ENCODE measurements around the gene LYRM4.

LYRM4 gene

GRCh38 chr6:5246141-5247097 is 14.3 kb downstream of the LYRM4 start:
- DNase-seq (ENCODE audit: low spot score), result no peak

DNA sequence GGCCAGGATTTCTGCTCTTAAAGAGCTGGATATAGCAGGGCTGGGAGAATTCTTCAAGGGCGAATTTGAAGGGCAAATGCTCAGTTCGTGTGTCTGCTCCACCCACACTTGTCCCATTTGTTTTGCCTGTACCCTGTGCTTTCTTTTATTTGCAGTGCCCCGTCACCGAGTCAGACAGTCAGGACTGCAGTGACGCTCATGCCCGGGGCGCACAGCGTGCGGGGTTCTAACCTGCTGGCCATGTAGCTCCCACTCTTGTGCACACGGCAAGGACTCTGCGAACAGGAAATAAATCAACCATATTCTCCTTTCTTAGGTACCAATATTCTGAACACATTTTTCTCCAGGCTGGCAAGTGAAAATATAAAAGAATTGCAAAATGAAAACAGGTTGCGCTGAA is 17.7 kb downstream of the LYRM4 start:
- no peak for DNase-seq (ENCODE audit: low spot score)

DNA sequence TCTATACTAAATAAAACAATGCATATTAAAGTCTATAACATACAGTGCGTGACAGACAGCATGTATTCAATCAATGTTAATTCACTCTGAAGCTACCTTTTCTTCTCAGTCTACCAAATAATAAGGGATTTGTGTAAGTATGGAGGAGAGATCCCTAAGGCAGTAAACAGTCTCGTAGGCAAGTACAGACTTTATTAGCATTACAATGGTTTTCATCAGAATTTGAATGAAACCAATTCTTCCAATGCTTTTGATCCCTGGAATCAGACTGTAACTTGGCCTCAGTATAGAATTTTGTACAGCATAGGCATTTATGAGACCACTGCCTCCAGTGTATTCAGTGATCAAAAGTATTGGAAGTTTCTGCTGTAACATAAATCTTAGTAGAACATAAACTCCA is 19.5 kb downstream of the LYRM4 start:
- no peak for DNase-seq (ENCODE audit: low spot score)

GRCh38 chr6:5238336-5238735 is 22.4 kb downstream of the LYRM4 start:
- no peak for DNase-seq (ENCODE audit: low spot score)

- no peak for DNase-seq (ENCODE audit: low spot score)
Measured at GRCh38 chr6:5237805-5238204, 22.9 kb downstream of the LYRM4 start.

DNA sequence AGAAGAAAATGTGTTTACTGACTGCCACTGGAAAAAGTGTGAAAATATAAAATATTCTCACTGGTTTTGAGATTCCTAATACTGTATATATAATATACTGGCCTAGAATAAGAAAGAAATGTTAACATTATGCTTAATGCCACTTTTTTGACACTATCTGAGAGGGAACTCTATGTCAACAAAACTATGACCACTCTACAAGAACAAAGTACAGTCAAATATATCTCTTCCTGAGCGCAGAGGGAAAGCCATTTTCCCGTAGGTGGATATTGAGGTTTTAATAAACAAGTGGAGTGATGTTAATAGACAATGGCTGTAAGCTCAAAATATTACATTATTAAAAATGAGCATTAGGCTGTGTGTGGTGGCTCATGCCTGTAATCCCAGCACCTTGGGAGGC is 24.9 kb downstream of the LYRM4 start:
- no peak for DNase-seq (ENCODE audit: low spot score)

GRCh38 chr6:5234874-5235273 is 25.9 kb downstream of the LYRM4 start:
- no peak for DNase-seq (ENCODE audit: low spot score)

GRCh38 chr6:5231289-5231688 is 29.5 kb downstream of the LYRM4 start:
- no peak for DNase-seq (ENCODE audit: low spot score)

DNA sequence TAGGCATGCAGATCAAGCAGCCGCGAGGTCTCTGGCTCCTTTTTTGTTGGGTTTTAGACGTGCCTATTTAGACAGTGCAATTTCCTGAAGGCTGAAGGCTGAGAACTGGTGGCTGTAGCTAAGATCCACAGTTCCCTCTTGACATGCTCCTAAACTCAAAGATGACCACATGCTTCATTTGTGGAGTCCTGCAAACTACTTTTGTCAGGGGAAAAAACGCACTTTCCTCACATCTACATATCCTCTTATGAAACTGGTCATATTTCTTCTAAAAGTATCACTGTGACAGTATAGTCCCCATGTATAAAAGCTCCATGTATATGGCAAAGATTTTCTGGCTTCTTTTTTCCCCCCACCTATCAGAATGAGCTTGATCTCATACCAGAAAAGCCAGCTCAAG is 30.7 kb downstream of the LYRM4 start:
- DNase-seq (ENCODE audit: low spot score), result no peak

DNA sequence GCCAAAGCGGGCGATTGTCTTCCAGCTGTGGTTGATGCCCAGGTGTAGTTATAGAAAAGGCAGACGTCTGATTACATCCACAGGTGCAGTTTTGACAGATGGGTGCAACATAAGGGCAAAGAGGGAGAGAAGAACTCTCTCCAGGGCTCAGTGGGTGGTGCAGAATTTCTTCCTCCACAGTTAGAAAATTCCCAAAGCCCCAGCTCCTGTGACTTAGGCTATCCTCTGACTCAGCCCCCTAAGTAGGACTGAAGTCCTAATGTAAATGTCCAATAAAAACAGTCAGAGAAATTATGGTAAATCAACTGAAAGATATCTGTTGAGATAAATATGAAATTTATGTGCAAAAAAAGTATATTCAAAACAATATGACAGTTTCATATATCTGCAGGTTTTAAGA is 31.4 kb downstream of the LYRM4 start:
- no peak for DNase-seq (ENCODE audit: low spot score)

- DNase-seq (ENCODE audit: low spot score), result no peak
Measured at GRCh38 chr6:5223309-5223708, 37.4 kb downstream of the LYRM4 start.

GRCh38 chr6:5220443-5220842 is 40.3 kb downstream of the LYRM4 start:
- no peak for DNase-seq (ENCODE audit: low spot score)

DNA sequence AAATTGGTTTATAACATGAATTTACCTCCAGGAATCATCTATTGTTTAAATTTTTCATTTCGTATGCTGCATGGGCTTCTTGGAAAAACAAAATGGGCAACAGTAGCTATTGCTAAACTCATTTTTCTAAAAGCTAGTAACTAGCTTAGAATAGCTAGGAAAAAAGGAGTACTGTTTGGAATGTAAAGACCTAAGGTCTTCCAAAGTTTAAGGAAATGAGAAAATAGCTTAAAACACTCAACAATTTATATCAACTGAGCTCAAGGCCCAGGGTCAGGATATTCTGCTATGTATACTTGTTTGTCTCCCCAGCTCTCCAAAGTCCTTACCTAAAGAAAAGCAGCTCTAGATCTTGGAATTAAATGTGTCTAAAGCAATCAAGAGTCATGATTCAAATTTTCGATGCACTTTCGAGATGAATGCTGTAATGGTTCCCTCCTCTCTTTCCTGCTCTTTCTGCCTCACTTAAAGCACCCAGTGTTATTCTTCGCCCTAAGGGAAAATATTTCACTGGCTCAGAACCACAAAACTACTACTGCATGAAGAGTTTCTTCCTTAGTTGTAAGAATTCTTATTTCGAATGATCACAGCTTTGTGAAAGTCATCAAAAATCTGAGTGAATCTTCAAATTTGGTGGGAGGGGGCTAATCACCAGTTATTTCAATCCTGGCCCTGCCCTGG is 41.6 kb downstream of the LYRM4 start:
- DNase-seq (ENCODE audit: low spot score), result no peak

DNA sequence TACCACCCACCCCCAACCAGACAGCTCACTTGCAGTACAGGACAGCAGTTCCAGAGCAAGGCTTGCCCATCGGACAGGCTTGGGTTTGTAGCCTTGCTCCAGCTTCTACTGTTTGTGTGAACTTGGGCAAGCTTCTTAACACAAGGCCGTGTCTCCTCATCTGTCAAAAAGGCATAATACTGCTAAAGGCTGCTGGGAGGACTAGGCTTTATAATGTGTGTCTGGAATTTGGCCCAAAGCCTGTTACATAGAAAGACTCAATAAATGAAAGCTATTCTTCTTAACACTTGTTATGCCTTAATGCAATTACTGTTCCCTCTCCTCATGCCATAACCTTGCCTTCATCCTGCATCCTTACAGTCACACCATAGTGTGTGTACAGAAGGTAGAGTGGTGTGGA is 43.4 kb downstream of the LYRM4 start:
- DNase-seq (ENCODE audit: low spot score), result no peak

GRCh38 chr6:5215799-5216198 is 45.0 kb downstream of the LYRM4 start:
- DNase-seq (ENCODE audit: low spot score), result no peak

- DNase-seq (ENCODE audit: low spot score), result peak; percentile 30
Measured at GRCh38 chr6:5215159-5215558, 45.6 kb downstream of the LYRM4 start.

DNA sequence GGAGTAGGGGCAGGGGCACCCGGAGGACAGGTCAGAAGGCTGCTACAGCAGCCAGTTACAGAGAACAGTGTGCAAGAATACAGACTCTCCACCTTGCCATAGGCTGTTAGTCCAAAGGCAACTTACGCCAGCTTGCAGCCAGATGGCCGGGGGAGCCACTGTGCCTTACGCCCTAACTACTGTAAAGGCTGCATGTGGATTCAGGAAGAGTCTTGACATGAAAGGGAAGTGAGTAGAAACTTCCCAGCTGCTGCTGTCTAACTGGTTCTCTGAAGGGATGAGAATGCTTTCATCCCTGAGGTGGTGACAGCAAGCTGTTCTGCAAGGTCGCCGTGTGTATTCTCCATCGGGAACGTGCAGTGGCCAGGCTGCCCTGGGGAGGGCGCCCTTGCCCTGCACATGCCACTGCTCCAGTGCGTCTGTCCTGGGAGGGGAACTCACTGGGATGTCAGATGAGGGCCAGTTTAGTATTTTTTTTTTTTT is 46.1 kb downstream of the LYRM4 start:
- peak; percentile 34 for DNase-seq (ENCODE audit: low spot score)

DNA sequence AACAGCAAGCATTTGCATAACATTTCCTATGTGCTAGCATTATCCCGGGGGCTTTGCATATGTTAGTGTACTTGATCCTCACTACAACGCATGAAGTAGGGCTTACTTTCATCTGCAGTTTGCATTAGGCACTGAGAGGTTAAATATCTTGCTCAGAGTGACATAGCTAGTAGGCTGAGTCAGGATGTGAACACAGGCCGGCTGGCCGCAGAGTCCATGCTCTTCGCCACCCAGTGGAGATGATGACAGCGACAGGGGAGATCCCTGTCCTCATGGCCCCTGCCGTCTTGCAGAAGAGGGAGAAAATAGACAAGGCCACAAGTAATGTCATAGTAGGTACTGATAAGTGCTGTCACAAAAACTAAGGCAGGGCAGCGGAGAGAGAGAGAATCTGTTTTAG is 46.9 kb downstream of the LYRM4 start:
- DNase-seq (ENCODE audit: low spot score), result no peak

DNA sequence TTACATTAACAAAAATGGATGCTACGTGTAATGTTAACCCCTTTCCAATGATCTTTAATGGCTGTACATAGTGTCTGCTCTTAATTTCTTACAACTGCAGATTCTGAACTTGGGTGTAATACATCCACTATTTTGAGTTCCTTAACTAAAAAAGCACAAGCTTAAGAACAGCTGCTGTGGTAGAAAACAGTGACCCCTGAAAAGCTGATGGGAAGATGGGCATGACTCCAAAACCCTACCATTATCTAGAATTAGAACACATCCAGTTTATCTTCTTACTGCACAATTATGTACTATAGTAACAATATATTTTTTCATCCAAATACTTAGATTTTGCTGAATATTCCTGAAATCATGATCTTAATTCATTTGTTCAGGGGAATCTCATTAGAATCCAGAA is 49.3 kb downstream of the LYRM4 start:
- DNase-seq (ENCODE audit: low spot score), result no peak

- no peak for DNase-seq (ENCODE audit: low spot score)
Measured at GRCh38 chr6:5208471-5208971, 52.2 kb downstream of the LYRM4 start.

GRCh38 chr6:5208057-5208456 is 52.7 kb downstream of the LYRM4 start:
- no peak for DNase-seq (ENCODE audit: low spot score)

DNA sequence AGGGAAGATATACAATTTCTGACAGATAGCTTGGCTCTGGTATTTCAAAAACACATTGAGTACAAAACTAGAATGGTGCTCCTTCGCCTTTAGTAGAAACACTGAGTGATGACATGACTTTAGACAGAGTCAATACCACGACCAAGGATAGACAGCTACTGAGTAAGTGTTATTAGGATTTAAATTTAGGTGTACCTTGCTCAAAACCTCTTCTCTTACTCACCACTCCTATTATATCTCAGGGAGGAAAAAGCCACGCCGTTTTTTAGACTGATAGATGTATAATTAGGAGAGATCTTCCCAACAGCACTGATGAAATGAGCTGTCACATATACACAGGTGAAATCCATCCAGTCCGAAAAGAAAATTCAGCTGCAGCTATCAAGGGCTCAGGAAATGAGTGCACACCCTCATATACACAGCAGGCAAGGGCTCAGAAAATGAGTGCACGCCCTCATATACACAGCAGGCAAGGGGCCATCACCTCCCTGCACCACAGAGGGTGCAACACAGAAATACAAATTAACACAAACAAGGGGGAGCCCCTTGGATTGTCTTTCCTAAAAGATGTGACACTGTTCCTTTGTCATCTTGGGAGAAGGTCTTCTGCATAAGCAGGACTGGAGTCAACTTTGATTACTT is 53.7 kb downstream of the LYRM4 start:
- no peak for DNase-seq (ENCODE audit: low spot score)

Measured in kidney capillary endothelial cell (primary cell).